SK-N-SH (cell line): Measurements from ENCODE around the gene KCNF1.

ENCODE experiments used
- CTCF ChIP-seq: fragments of 200-600 bp; sonication (generic); IDR thresholded peaks from 2 replicates; pipeline ENCODE4 v1.6.1; 2017; ENCODE audit warnings: antibody characterized with exemption, mild to moderate bottlenecking, moderate library complexity
- EP300 ChIP-seq, 2 experiments: IDR thresholded peaks; 2 replicates each; pipeline versions ENCODE4 v1.4.0 to v1.6.1; 2012; ENCODE audit warnings: borderline replicate concordance in 1 of 2, low read depth in 1 of 2, low read length in 1 of 2
- JUND ChIP-seq: IDR thresholded peaks from 2 replicates; pipeline ENCODE4 v1.4.0; 2012
- PBX3 ChIP-seq: IDR thresholded peaks from 2 replicates; pipeline ENCODE4; 2012
- RAD21 ChIP-seq: IDR thresholded peaks from 2 replicates; pipeline ENCODE4 v1.6.1; 2012; ENCODE audit warnings: mild to moderate bottlenecking, low read length
- RCOR1 ChIP-seq: fragments of 150-350 bp; IDR thresholded peaks from 2 replicates; pipeline ENCODE4 v1.6.1; 2017; ENCODE audit warnings: antibody characterized with exemption, low read length
- SIN3A ChIP-seq: IDR thresholded peaks from 2 replicates; pipeline ENCODE4 v1.6.1; 2012; ENCODE audit warnings: low read depth, mild to moderate bottlenecking, low read length, moderate library complexity, borderline replicate concordance
- TAF1 ChIP-seq: IDR thresholded peaks from 2 replicates; pipeline ENCODE4 v1.6.1; 2012; ENCODE audit warnings: low read depth, mild to moderate bottlenecking, low read length, moderate library complexity, borderline replicate concordance

GRCh38 chr2:10934308-10934978, 22.7 kb downstream of the KCNF1 start:
- TF ChIP-seq TAF1, result no peak
- no peak for TF ChIP-seq CTCF
- no peak for TF ChIP-seq RCOR1
- no peak for TF ChIP-seq SIN3A
- TF ChIP-seq EP300 (IDR thresholded peaks at IDR 0.05; ENCODE audit: borderline replicate concordance in 1 of 2, low read depth in 1 of 2, low read length in 1 of 2), result no peak
- no peak for TF ChIP-seq PBX3
- no peak for TF ChIP-seq JUND
- no peak for TF ChIP-seq RAD21
